ENCODE data around the gene LRG1.
"Not testable (repeated sequence)": the region's sequence is repeated elsewhere in the genome, so short reads cannot be mapped to it uniquely, and the experiment has no call there.

The LRG1 gene

GRCh38 chr19:4575267-4576015 lies 35.6 kb upstream of the LRG1 start:
- DNase-seq = no peak

GRCh38 chr19:4573682-4574081 lies 33.8 kb upstream of the LRG1 start:
- DNase-seq = no peak

DNA sequence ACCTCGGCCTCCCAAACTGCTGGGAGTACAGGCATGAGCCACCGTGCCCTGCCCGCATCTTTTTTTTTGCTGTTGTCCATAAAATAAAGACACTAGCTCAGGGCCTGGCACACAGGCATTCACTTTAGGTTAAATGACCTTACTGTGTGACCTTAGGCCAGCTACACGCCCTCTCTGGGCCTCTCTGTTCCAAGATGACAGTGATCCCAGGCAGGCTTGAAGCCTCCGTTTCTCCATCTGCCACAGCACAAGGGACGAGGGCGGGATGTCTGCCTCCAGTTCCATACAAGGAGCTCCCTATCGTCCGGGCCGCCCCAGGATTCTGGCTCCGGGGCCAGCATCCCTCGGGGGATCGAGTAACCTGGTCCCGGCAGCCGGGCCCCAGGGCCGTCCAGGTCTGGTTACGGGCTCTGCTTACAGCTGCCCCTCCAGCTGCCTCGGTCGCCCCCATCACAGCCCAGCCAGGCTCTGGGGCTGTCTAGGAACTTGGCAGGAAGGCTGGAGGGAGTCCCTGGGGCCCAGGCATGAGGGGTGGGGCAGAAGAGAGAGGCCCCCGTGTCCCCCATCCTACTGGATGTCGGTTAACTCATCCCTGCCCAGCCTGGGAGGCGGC lies 31.6 kb upstream of the LRG1 start:
- peak; percentile 98 for DNase-seq

DNA sequence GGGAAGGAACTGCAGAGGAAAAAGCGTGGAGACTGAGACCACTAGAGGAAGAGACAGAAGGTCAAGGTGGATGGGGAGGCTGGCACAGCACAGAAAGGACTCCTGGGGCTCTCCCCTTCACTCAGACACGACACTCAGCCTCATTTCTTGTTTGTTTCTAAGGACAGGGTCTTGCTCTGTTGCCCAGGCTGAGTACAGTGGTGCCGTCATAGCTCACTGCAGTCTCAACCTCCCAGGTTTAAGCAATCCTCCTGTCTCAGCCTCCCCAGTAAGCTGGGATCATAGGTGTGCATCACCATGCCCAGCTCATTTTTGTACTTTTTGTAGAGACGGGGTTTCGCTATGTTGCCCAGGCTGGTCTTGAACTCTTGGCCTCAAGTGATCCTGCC lies 31.1 kb upstream of the LRG1 start:
- DNase-seq = no peak

DNA sequence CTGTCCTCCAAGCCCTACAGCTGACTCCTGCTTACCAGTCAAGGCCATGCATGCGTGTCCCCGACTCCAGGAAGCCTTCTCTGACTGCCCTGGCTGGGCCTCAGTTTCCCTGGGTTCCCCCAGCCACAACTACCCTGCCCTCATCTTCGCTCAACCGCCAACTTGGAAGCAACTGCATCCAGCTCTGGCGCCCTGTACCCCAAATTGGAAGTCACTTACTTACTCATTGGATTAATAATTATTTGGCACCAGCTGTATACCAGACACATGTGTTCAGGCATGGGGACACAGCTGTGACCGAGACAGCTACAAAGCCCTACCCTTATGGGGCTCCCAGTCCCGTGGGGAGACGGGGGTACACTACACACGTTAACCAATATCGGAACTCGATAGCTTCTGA lies 30.6 kb upstream of the LRG1 start:
- DNase-seq = no peak

DNA sequence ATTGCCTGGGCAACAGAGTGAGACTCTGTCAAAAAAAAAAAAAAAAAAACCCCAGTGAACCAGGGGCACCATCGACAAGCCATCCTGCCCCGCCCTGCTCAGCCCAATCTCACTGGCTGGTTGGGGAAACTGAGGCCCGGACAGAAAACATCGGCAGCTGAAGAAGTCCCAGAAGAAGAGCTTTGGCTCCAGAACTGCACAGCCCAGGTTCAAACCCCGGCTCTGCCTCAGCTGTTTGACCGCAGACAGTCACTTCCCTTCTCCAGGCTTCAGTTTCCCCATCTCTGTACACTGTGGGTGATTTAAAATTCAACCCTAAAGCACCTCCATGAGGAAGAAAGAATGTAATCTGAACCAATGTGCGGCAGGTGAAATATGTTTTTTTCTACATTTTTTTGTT lies 29.1 kb upstream of the LRG1 start:
- DNase-seq = no peak

- DNase-seq = peak; percentile 16
These were observed 27.8 kb upstream of the LRG1 start for GRCh38 chr19:4567584-4568071.

DNA sequence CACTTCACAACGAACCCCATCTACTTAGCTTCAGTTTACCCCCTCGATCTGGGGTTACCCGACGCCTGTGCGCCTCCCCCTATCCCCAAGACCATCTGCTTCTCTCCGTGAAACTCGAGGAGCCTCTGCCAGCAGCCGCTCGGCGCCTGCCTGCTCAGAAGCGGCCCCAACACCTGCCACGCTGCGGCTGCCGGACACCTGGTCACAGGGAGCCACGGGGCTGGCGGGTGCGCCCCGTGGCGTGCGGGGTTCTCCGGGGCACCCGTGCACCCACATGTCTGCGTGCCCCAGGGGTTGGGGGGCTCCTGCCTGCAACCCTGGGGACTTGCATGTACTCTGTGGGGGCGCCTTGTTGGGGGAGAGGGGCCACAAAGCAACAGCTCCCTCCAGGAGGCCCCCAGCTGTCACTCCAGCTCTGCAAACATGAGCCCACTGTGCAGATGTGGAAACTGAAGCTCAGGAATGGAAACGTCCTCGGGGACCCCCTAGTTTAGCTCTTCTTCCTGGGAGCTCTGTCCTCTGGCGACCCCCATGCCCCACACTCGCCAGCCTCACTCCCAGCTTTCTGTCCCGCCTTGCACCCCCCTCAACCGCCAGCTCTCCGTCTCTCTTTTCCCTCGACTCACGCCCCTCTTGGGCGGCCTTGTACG lies 26.7 kb upstream of the LRG1 start:
- peak; percentile 91 for DNase-seq

- not testable (repeated sequence) for DNase-seq
These were observed 23.7 kb upstream of the LRG1 start for GRCh38 chr19:4563562-4563961.

DNA sequence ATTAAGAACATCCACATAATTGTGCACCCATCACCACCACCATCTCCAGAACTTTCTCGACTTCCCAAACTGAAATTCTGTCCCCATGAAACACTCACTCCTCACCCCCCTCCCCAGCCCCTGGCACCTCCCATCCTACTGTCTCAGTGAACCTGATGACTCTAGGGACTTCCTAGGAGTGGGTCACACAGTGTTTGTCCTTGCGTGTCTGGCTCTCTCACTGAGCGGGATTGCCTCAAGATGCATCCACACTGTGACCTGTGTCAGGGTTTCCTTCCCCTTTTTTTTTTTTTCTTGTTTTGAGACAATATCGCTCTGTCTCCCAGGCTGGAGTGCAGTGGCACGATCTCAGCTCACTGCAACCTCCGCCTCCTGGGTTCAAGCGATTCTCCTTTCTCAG lies 22.2 kb upstream of the LRG1 start:
- not testable (repeated sequence) for DNase-seq

DNA sequence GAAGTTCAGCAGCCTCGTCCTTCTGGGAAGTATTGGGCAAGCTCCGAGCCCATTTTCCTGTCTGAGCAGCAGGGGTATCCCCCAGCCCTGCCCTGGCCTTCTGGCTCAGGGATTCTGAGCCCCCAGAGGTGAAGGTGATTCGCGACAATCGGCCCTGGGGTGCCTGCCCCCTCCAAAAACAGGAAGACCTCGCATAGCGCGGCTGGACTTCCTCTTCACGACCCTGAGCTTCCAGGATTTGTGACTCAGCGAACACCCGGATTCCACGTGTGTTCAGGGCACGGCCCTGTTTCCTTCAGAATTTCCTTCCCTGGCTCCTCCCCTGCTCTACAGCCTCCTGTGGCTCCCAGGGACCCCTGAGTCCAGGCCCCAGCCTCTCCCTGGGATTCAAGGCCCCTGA lies 19.7 kb upstream of the LRG1 start, which contains the start of gene SEMA6B:
SEMA6B (minus strand) TSS at position 116 of the 400 bp plus-strand sequence. CDS start 1,227 bp downstream, outside the sequence.
- DNase-seq = no peak

DNA sequence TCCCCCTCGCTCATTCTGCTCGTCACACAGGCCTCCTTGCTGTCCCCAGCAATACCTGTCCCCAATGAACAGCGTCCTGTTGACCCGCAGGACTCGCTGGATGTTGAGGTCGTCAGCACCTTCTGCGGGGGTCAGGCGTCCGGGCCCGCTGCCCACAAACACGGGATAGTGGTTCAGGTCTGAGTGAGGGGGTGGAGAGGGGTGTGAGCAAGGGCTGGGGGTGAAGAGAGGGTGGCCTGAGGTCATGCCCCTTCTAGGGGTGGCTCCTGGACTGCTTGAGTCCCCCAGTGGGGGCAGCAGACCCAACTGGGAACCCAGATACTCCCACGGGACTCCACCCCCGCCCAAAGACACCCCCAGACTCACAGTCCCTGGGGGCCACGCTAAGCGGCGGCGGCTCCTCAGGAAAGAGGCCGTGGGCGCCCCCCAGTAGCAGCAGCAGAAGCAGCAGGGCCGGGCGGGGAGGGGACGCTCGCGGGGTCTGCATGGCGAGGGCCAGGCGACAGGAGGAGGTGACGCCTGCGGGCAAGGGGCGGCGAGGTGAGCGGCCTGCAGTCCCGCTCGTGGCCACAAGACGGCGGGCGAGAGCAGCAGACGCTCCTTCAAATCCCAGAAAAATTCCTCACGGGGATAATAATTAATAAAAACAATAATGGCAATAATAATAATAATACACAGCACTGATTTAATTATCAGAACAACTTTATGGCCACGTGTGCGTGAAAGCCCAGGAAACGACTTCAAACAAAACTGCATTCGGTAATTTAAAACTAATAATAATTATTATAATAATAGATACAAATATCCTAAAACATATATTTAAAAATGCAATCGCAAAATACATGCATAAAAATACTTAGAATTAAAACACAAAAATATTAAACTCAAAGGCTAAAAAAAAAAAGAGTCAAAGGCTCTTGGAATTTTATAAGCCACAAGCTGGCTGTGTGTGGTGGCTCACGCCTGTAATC lies 18.4 kb upstream of the LRG1 start:
- peak; percentile 33 for DNase-seq

- no peak for DNase-seq
These were observed 17.5 kb upstream of the LRG1 start for GRCh38 chr19:4557144-4557970.

- DNase-seq = no peak
These were observed 16.8 kb upstream of the LRG1 start for GRCh38 chr19:4556597-4557127.

DNA sequence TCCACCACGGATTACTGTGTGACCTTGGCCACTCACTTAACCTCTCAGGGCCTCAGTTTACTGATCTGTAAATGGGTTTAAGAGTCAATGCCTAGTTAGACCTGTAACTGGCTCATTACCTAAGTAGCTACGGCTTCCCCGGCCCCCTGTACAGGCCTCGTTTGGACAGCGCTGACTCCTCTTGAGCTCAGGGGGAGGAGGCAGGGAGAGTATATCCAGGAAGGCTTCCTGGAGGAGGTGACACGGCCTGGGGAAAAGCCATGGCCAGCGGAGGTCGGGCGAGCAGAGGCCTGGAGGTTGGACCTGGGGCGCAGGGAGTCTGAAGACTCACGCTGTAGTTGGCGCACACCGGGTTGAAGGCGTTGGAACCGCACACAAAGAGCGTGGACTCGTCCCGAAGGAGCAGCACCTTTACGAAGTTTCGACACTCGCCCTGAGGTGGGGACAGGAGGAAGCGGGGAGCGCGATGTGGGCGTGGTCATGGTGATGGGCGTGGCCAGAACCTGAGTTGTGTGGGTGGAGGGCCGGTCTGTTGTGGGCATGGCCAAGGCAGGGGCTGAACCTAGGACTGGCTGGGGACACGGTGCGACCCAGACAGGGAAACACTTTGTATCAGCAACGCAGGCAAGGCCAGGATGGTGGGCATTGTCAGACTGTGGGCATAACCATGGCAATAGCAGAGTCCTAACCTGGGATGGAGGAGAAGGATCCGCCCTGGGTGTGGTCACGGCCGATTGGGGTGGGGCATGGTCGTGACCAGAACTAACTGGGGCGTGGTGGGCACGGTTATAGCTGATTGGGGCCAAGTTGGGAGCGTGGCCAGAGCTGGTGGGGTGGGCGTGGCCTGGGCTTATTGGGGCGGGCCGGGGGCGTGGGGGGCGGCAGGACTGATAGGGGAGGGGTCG lies 16.1 kb upstream of the LRG1 start:
- no peak for DNase-seq

GRCh38 chr19:4554717-4555116 lies 14.9 kb upstream of the LRG1 start:
- DNase-seq = no peak

DNA sequence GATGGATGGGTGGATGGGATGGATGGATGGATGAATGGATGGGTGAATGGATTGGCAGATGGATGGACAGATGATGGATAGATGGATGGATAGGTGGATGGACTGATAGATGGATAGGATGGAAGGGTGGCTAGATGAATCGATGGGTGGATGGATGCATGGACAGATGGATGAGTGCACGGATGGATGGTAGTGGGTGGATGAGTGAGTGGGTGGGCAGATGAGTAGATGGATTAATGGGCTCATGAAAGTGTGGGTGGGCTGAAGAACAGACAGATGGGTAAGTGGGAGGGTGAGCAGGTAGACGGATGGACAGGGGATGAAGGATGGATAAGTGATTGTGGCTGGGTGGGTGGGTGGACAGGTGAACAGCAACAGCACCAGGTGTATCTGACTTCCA lies 13.9 kb upstream of the LRG1 start:
- no peak for DNase-seq

GRCh38 chr19:4553092-4553695 lies 13.4 kb upstream of the LRG1 start:
- no peak for DNase-seq

GRCh38 chr19:4552525-4552819 lies 12.6 kb upstream of the LRG1 start:
- no peak for DNase-seq

GRCh38 chr19:4550479-4551050 lies 10.7 kb upstream of the LRG1 start:
- DNase-seq = no peak

All from NCI-H2171 treated with DMSO at 0.1 percent for 48 hours (cell line).